Measurements from ENCODE around the gene GJA8. TPM values are rescaled to one million over a fixed set of nuclear protein-coding genes. Genes with fewer than 3 reads are reported as not detected.
A peak's percentile ranks its signal among the peaks of the same experiment; 100 is the strongest.
"Not testable (repeated sequence)": the region's sequence is repeated elsewhere in the genome, so short reads cannot be mapped to it uniquely, and the experiment has no call there.

The GJA8 gene
- total RNA-seq, 2 experiments from 2014 or later, result not detected

DNA sequence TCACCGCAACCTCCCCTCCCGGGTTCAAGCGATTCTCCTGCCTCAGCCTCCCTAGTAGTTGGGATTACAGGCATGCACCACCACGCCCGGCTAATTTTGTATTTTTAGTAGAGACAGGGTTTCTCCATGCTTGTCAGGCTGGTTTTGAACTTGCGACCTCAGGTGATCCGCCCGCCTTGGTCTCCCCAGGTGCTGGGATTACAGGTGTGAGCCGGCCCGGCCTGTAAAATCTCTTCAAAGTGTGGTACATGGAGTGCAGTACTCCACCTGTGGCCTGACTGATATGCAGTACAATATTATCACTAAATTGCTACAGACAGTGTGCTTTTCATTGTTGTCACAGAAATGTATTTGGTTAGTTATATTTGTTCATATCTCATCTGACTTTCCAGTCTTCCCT, 25.1 kb downstream of the GJA8 start:
- H3K36me3 Mint-ChIP-seq (ENCODE audit: low read depth); ATAC-seq; H3K4me3 Mint-ChIP-seq; intact Hi-C loops (cut with DNase I, micrococcal nuclease); H3K27me3 Mint-ChIP-seq; CTCF ChIA-PET; DNase-seq; H3K27ac Mint-ChIP-seq; H3K9me3 Mint-ChIP-seq (ENCODE audit: low read depth); POLR2A ChIA-PET: not testable (repeated sequence)
- peaks cover 35% of the 10 kb centered on the region for H3K4me1 Mint-ChIP-seq

DNA sequence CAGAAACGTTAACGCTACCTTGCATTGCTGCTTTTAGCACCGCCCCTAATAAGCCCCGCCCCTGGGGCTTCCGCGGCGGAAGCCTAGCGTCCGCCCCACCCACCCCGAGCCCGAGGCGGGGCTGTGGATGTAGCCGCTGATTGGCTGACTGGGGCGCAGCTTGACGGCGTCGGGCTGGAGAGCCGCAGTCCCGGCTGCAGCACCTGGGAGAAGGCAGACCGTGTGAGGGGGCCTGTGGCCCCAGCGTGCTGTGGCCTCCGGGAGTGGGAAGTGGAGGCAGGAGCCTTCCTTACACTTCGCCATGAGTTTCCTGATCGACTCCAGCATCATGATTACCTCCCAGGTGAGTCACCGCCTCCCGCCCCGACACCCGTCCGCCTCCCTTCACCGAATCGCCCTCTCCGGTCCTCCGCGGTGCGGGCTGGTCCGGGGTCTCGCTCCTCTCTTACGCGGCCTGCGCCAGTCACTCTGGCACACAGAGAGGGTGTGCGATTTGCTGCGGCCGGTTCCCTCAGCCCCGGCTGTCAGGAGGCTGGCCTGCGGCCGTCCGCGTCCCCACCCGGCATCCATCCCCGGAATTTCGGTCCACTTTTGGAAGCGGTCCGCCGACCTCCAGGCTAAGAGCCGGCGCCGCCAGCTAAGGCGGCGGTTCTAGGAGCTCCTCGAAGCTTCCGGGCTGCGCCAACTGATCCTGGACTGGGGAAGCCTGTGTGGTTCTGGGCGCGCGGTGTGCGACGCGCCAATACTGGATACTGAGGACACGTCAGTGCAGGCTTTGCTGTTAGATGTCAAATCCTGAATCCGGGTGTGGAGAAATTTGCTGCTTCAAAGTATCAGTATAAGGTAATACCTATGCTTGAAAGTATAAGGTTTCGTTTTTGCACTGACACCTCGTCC, 25.9 kb downstream of the GJA8 start, which contains the start of gene GPR89B:
GPR89B (plus strand) TSS at position 185 of the 897 bp plus-strand sequence; CDS start at position 302, 117 bp downstream.
- CTCF ChIA-PET; H3K27me3 Mint-ChIP-seq; H3K9me3 Mint-ChIP-seq (ENCODE audit: low read depth); H3K36me3 Mint-ChIP-seq (ENCODE audit: low read depth); intact Hi-C loops (cut with DNase I, micrococcal nuclease); POLR2A ChIA-PET: not testable (repeated sequence)
- peak within 1 kb of the TSS; percentile 47 for H3K27ac Mint-ChIP-seq
- ATAC-seq (peak; percentile 98), DNase-seq (peak; percentile 97)
- H3K4me1 Mint-ChIP-seq, result peaks cover 38% of the 10 kb centered on the region
- H3K4me3 Mint-ChIP-seq, result peak within 1 kb of the TSS; percentile 78

DNA sequence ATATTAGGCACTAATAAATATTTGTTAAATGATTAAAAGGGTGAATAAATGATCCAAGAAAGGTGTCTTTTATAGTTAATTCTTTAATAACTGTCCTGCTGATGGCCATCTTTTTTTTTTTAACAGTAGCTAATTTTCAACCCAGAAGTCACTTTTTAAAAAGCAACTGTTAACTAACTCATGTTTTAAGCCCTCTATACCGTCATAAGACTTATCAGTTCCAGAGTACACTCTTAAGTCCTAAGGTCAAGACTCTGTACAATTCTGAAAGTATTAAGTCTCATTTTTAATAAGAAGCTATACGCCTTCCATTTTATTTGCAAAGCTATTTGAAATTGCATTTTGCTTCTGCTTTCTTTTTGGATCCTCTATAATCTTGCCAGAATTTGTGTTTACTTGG, 28.5 kb downstream of the GJA8 start:
- POLR2A ChIA-PET, result interaction anchor here (0.6 kb wide), 2 partner anchors 333 to 458 kb away, joined by 4 read pairs; no protein-coding TSS in a partner anchor
- H3K9me3 Mint-ChIP-seq (ENCODE audit: low read depth); CTCF ChIA-PET; H3K4me3 Mint-ChIP-seq; H3K36me3 Mint-ChIP-seq (ENCODE audit: low read depth); H3K27me3 Mint-ChIP-seq; intact Hi-C loops (cut with DNase I, micrococcal nuclease); ATAC-seq; H3K27ac Mint-ChIP-seq; DNase-seq: not testable (repeated sequence)
- H3K4me1 Mint-ChIP-seq, result peaks cover 31% of the 10 kb centered on the region

DNA sequence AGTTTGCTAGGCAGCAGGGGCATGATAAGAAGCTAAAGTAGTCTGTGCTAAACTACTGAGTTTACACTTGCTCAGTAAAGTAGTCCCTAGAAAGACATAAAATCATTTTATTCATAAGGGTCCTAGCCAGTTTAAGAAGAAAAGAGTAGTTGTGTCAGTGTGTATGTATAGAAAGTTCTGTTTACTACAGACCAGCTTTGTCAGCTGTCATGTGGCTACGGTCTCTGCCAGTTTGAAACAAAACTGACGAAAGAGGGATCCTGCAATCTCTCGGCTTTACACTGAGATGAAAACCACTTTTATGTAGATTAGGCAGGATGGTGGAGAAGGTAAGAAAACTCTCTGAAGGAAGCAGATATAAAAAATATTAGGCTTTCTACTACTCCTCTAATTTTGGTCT, 32.7 kb downstream of the GJA8 start:
- H3K4me3 Mint-ChIP-seq; DNase-seq; H3K9me3 Mint-ChIP-seq (ENCODE audit: low read depth); H3K27ac Mint-ChIP-seq; ATAC-seq; POLR2A ChIA-PET; intact Hi-C loops (cut with DNase I, micrococcal nuclease); CTCF ChIA-PET; H3K27me3 Mint-ChIP-seq: not testable (repeated sequence)
- Mint-ChIP-seq H3K4me1 (peaks cover 24% of the 10 kb centered on the region), H3K36me3 (ENCODE audit: low read depth) (peaks cover 11% of the 10 kb centered on the region)

DNA sequence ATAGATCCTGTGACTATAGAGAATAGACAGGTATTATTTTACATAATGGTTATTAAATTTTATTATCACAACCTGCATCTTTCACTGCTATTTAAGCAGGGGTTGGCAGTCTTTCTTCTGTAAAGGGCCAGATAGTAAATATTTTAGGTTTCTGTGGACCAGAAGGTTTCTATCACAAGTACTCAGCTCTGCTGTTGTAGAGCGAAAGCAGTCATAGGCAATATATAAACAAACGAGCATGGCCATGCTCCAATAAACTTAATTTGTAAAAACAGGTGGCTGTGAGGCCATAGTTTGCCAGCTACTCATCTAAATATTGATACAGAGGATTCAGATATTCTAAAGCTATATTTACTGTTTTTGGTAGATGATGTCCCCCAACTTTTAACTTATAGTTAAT, 37.9 kb downstream of the GJA8 start:
- H3K9me3 Mint-ChIP-seq (ENCODE audit: low read depth); H3K4me3 Mint-ChIP-seq; H3K36me3 Mint-ChIP-seq (ENCODE audit: low read depth); POLR2A ChIA-PET; CTCF ChIA-PET; H3K27ac Mint-ChIP-seq; H3K27me3 Mint-ChIP-seq; DNase-seq; intact Hi-C loops (cut with DNase I, micrococcal nuclease); H3K4me1 Mint-ChIP-seq; ATAC-seq: not testable (repeated sequence)

DNA sequence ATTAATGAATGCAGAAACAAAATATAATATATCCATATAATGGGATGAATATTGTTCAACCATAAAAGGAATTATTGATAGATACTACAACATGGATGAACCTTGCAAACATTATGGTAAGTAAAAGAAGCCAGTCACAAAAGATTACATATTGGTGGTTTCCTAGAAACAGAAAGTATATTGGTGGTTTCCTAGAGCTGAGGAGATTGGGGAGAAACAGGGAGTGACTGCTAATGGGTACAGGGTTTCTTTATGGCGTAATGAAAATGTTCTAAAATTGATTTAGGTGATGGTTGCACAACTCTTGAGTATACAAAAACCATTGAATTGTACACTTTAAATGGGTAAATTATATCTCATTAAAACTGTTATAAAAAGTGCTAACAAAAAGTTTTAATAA, 40.0 kb downstream of the GJA8 start:
- DNase-seq; H3K9me3 Mint-ChIP-seq (ENCODE audit: low read depth); H3K4me3 Mint-ChIP-seq; POLR2A ChIA-PET; ATAC-seq; H3K27me3 Mint-ChIP-seq; H3K4me1 Mint-ChIP-seq; CTCF ChIA-PET; H3K36me3 Mint-ChIP-seq (ENCODE audit: low read depth); H3K27ac Mint-ChIP-seq; intact Hi-C loops (cut with DNase I, micrococcal nuclease): not testable (repeated sequence)

DNA sequence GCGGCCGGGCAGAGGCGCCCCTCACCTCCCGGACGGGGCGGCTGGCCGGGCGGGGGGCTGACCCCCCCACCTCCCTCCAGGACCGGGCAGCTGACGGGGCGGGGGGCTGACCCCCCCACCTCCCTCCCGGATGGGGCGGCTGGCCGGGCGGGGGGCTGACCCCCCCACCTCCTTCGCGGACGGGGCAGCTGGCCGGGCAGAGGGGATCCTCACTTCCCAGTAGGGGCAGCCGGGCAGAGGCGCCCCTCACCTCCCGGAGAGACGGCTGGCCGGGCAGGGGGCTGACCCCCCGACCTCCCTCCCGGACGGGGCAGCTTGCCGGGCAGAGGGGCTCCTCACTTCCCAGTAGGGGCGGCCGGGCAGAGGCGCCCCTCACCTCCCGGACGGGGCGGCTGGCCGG, 46.9 kb downstream of the GJA8 start:
- H3K36me3 Mint-ChIP-seq (ENCODE audit: low read depth); H3K9me3 Mint-ChIP-seq (ENCODE audit: low read depth); H3K4me3 Mint-ChIP-seq; CTCF ChIA-PET; H3K27ac Mint-ChIP-seq; H3K4me1 Mint-ChIP-seq; POLR2A ChIA-PET; DNase-seq; ATAC-seq; H3K27me3 Mint-ChIP-seq; intact Hi-C loops (cut with DNase I, micrococcal nuclease): not testable (repeated sequence)

Other genes with a start within 250 kb of the GJA8 start
- gene ACP6, start 232.3 kb upstream of the GJA8 start, total RNA-seq, result 10 to 100 TPM; 11.1 to 11.7 TPM
- gene GJA5, start 142.2 kb upstream of the GJA8 start, total RNA-seq, result not detected
- gene GPR89B, start 25.6 kb downstream of the GJA8 start, total RNA-seq, result 10 to 100 TPM; 13.2 to 21.1 TPM
- 1 to 10 TPM; 6.8 to 7.6 TPM for gene NBPF11, start 249.5 kb downstream of the GJA8 start, total RNA-seq